ENCODE measurements around the gene MRPL49.

Gene MRPL49

DNA sequence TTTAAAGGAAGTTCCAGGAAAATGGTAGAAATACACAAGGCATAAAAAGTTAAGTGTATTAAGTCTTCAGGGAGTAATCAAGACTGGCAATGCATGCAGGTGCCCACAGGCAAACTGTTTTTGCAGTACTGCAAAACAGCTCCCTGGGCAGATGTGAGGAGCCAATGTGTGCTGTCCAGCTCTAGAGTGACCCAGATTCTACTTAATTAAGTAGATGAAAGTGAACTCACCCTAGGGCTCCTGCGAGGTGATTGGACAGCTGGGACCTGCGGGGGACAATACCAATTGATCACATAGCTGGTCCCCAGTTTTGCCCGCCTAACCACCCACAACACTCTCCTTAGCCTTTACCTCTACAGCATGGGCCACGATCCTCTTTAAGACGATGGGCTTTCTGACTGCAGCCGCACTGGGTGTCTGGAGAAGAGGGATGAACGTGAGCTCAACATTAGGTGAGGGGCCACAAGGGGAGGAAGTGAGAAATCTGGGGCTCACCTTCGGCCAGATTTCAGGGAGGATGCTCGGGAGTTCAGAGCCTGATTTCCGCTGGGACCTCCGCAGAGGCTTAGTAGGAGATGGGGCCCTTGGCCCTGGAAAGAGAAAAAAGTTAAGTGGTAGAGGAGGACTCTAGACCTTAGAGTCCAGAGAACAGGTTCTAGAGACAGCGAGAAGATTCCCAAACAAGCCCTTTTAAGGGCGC is 38.8 kb upstream of the MRPL49 start:
- peaks cover 33% of the 10 kb centered on the region for H3K36me3 ChIP-seq
- H3K4me3 ChIP-seq (ENCODE audit: low read depth in 1 of 2, low read length in 1 of 2), result peak overlapping the region; percentile 76 to 82
- peak overlapping the region; percentile 89 for H3K27ac ChIP-seq

GRCh38 chr11:65083834-65084597 is 38.1 kb upstream of the MRPL49 start, which contains the start of the genes CDCA5 and ZFPL1:
TSS of gene CDCA5 (minus strand) at chr11:65084040. CDS start at chr11:65083978, 62 bp downstream.
TSS of gene ZFPL1 (plus strand) at chr11:65084222. CDS start at chr11:65084699, 477 bp downstream.
- peak; percentile 51 for TF ChIP-seq CTCF (IDR thresholded peaks at IDR 0.05)
- Histone ChIP-seq H3K36me3 (peaks cover 40% of the 10 kb centered on the region), H3K4me1 (ENCODE audit: control insufficient read depth in 1 of 2, insufficient read depth in 1 of 2, low read depth in 1 of 2, low read length in 1 of 2) (peaks cover 29 to 36% of the 10 kb centered on the region in 2 experiments), H3K27me3 (no peaks in the 10 kb centered on the region), H3K4me3 (ENCODE audit: low read depth in 1 of 2, low read length in 1 of 2) (peak within 1 kb of the TSS; percentile 76 to 82), H3K27ac (peak within 1 kb of the TSS; percentile 89), H3K9me3 (no peaks in the 10 kb centered on the region)

More for the DNA sequence above, 38.8 kb upstream of the MRPL49 start:
- Histone ChIP-seq H3K27me3 (no peaks in the 10 kb centered on the region), H3K4me1 (ENCODE audit: control insufficient read depth in 1 of 2, insufficient read depth in 1 of 2, low read depth in 1 of 2, low read length in 1 of 2) (peaks cover 29 to 36% of the 10 kb centered on the region in 2 experiments), H3K9me3 (no peaks in the 10 kb centered on the region)
- no peak for TF ChIP-seq CTCF (IDR thresholded peaks at IDR 0.05)

- no peaks in the 10 kb centered on the region for H3K27me3 ChIP-seq
- no peaks in the 10 kb centered on the region for H3K9me3 ChIP-seq
- peaks cover 48% of the 10 kb centered on the region for H3K36me3 ChIP-seq
- H3K4me3 ChIP-seq (ENCODE audit: low read depth in 1 of 2, low read length in 1 of 2), result peak overlapping the region; percentile 76 to 82
- no peak for TF ChIP-seq CTCF (IDR thresholded peaks at IDR 0.05)
- H3K4me1 ChIP-seq (ENCODE audit: control insufficient read depth in 1 of 2, insufficient read depth in 1 of 2, low read depth in 1 of 2, low read length in 1 of 2), result peaks cover 29 to 36% of the 10 kb centered on the region in 2 experiments
- peak overlapping the region; percentile 89 for H3K27ac ChIP-seq
These were observed 37.3 kb upstream of the MRPL49 start for GRCh38 chr11:65084598-65085375.

GRCh38 chr11:65085446-65085845 is 36.7 kb upstream of the MRPL49 start:
- H3K4me3 ChIP-seq (ENCODE audit: low read depth in 1 of 2, low read length in 1 of 2), result peak overlapping the region in 1 of 2 experiments; percentile 82
- peaks cover 29 to 34% of the 10 kb centered on the region in 2 experiments for H3K4me1 ChIP-seq (ENCODE audit: control insufficient read depth in 1 of 2, insufficient read depth in 1 of 2, low read depth in 1 of 2, low read length in 1 of 2)
- H3K27ac ChIP-seq, result peak overlapping the region; percentile 89
- TF ChIP-seq CTCF (IDR thresholded peaks at IDR 0.05), result no peak
- no peaks in the 10 kb centered on the region for H3K9me3 ChIP-seq
- peaks cover 51% of the 10 kb centered on the region for H3K36me3 ChIP-seq
- no peaks in the 10 kb centered on the region for H3K27me3 ChIP-seq

DNA sequence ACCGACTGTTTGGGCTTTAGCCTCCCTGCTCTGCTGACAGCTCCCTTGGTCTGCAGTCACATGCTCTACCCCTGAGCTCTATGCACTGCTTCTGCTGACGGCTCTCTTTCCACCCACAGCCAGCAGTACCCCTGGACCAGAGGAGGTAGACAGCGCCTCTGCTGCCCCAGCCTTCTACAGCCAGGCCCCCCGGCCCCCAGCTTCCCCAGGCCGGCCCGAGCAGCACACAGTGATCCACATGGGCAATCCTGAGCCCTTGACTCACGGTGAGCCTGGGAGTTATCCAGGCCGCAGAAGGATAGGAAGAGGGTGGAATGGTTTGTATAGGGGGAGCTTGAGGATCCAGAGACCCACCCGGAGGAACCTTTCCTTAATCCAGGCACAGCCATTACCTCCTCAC is 35.3 kb upstream of the MRPL49 start:
- Histone ChIP-seq H3K27me3 (no peaks in the 10 kb centered on the region), H3K4me1 (ENCODE audit: control insufficient read depth in 1 of 2, insufficient read depth in 1 of 2, low read depth in 1 of 2, low read length in 1 of 2) (peaks cover 23 to 24% of the 10 kb centered on the region in 2 experiments), H3K36me3 (peaks cover 51% of the 10 kb centered on the region), H3K9me3 (no peaks in the 10 kb centered on the region), H3K27ac (no peak overlapping the region), H3K4me3 (ENCODE audit: low read depth in 1 of 2, low read length in 1 of 2) (no peak overlapping the region)
- no peak for TF ChIP-seq CTCF (IDR thresholded peaks at IDR 0.05)
